MV-4-11 (cell line): Measurements from ENCODE around the gene IFT20.

Experiments
- DNase-seq: peaks from one replicate; lab custom pipeline; 2025; lab: John Stamatoyannopoulos, UW

IFT20 gene

GRCh38 chr17:28334666-28335200 is 539 bp downstream of the IFT20 start:
- DNase-seq, result no peak

DNA sequence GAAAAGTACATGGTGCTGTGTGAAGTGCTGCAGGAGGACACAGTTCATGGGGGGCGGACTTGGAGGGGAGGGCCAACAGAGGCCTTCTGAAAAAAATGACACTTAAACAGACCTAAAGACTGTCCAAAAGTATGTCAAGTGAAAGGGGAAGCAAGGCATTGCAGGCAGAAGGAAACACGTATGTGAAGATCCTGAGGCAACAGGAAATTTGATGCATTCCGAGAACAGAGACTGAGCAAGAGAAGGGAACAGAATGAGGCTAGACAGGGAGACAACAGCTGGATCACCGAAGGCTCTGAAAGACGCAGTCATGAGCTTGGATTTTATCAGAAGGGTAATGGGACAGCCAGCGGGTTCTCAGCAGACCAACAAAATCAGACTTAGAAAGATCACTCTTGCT is 1.1 kb downstream of the IFT20 start:
- peak; percentile 64 for DNase-seq

DNA sequence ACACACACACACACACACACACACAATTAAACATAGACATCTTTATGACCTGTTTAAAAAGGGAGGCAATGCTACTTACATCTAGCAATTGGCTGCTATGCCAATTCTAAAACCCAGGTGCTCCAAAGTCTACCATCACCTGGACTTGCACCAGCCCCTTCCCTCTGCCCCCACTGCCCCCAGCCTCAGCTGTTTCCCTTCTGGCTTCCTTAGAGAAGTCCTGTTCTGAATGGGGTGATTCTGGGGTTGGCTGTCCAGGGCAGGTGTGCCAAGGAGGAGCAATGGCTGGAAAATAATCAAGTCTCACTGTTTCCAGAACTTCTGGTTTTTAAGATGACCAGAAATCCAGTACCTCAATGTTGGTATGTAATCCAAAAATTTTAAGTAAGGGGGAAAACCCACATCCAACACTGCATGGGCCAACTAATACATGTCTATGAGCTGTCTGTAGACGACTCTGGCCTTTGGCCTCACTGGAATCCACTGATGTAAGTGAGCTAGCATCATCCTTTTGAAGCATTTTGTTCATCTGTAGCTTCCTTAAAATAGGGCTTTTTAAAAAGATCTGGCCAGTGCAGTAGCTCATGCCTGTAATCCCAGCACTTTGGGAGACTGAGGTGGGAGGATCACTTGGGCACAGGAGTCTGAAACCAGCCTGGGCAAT is 2.1 kb downstream of the IFT20 start:
- DNase-seq, result no peak

GRCh38 chr17:28331891-28332420 is 3.3 kb downstream of the IFT20 start:
- DNase-seq, result no peak

- DNase-seq, result no peak
These were observed 4.6 kb downstream of the IFT20 start for GRCh38 chr17:28330671-28331070.

DNA sequence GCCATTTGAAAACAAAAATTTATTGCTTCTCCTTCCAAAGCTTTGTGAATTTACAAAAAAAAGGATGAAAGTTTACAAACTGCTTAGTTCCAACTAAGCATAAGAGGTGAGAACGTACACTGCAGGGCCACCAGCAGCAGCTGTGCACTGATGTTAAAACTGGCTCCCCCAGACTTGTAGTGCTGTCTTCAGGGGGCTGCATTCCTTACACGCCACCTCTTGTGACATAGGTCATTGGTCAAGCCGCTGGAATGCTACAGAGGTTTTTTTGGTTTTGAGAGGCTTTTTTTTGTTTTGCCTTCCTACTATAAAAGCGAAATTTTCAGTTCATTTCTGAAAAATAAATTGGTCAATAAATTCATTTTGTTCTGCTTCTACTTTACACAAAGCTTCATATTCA is 6.9 kb downstream of the IFT20 start:
- no peak for DNase-seq

DNA sequence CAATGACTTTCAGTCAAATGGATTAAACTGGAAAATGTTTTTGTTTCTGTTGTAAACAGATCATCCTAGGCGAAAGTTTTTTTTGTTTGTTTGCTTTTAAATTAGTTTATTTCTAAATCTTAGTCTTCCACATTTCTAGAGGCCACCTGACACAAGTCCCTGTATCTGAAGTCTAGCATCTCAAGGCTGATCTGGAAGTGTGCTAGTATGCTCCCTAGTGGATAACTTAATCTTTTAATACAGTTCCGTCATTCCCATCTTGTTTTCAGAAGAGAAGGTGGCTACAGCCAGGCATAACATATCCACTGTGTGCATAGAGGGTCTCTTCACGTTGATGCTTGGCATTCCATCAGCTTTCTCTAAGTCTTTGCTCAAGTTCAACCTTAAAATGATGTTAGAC is 7.6 kb downstream of the IFT20 start:
- no peak for DNase-seq

GRCh38 chr17:28327031-28327607 is 8.2 kb downstream of the IFT20 start:
- no peak for DNase-seq

DNA sequence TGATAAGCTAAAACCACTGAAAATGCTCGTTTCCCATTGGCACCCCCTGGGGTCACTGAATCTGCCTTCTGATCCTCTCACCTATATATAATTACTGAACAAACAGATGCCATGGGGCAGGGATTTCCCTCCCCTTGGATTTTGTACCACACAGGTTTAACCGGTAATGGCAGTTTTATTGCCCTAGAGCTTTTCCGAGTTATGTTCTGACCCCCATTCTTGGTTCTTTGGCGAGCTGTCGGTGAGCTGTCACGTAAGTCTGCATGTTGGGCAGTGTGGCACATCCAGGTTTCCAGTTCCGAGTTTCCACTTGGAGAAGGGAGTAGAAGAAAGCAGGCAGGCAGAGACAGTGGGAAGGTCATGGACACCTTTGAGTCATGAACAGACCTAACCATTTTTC is 9.2 kb downstream of the IFT20 start:
- DNase-seq, result no peak

GRCh38 chr17:28325211-28325610 is 10.1 kb downstream of the IFT20 start:
- no peak for DNase-seq

DNA sequence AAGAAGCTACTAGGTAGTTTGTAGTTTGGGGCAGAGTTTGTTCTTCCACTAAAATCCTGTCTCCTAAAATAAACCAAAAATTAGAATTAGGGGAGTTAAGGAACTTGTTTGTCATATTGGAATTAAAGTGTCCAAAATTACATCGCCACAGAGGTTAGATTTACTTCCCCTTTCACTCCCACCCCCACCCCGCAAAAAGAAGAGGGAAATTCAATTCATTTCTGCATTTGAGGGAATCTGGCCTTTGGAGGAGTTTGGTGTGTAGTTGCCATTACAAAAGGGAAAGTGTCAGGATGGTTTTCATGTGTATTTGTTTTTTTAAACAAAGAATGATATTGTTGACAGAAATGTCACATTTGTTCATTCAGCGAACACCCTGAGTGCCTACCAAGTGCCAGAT is 10.5 kb downstream of the IFT20 start:
- peak; percentile 64 for DNase-seq

DNA sequence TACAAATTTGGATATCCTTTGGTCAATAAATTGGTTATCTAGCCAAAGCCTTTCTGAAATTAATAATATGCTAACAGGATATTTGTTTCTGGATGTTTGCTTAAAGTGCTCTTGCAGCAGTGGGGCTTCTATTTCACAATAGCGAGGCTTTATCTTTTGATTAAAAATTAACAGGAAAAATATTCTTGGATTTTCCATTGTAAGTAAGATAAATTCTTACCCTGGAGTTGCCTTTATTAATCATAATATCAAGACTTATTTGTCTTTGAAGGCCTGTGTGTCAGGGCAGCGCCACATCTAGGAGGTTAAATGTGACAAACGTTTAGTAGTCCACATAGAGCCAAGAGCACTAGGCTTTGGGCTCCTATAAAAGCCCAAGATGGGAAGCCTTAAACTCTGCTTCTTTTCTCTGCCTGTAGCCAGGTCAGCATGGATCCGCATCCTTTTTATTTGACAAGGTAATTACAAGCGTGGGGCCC is 11.0 kb downstream of the IFT20 start:
- DNase-seq, result no peak

DNA sequence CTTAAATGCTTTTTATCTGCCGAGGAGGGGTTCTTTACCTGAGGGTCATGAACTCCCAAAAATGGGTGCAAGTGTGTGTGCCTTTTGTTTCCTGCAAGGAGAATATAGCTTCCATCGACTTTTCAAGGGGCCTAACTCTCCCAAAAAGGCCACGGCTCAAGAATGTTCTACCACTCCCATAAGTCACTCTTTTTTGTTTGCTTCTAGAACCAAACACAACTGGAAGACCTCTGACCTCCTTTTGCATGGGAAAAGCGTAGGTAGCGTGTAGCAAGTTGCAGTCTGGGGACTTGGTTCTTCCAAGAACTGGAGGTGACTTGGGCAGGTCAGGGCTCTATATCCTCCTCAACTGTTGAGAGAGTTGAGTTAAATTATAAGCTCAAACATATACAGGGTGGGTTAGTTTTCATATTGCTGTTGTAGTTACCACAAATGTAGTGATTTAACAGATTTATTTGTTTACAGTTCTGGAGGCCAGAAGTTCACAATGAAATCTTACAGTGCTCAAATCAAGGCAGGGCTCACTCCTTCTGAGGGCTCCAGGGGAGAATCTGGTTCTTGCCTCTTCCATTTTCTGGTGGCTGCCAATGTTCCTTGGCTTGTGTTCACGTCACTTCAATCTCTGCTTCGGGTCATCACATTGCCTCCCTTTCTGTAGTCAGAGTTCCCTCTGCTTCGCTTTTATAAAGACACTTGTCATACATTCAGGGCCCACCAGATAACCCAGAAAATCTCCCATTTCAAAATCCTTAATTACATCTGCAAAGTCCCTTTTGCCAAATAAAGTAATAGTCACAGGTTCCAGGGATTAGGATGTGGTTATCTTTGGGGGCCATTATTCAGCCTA is 14.8 kb downstream of the IFT20 start:
- no peak for DNase-seq

DNA sequence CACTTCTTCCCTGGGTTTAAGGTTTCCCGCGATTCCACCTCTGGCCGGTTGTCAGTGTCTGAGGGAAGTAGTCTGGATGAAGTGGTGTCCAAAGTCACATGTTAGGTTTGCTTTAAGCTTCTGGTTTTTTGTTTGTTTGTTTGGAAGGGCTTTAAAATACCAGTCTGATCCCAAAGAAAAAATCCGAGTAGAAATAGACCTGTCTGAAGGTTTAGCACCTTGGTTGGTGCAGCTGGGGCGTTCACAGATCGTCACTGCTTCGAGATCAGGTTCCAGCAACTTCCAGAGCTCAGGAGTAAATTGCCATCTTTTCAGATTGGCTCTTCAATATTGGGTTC is 15.7 kb downstream of the IFT20 start:
- peak; percentile 34 for DNase-seq

GRCh38 chr17:28318759-28319597 is 16.3 kb downstream of the IFT20 start, which contains the start of gene TMEM97:
TSS of gene TMEM97 (plus strand) at chr17:28319200. CDS start at chr17:28319240, 40 bp downstream.
- DNase-seq, result peak; percentile 97

DNA sequence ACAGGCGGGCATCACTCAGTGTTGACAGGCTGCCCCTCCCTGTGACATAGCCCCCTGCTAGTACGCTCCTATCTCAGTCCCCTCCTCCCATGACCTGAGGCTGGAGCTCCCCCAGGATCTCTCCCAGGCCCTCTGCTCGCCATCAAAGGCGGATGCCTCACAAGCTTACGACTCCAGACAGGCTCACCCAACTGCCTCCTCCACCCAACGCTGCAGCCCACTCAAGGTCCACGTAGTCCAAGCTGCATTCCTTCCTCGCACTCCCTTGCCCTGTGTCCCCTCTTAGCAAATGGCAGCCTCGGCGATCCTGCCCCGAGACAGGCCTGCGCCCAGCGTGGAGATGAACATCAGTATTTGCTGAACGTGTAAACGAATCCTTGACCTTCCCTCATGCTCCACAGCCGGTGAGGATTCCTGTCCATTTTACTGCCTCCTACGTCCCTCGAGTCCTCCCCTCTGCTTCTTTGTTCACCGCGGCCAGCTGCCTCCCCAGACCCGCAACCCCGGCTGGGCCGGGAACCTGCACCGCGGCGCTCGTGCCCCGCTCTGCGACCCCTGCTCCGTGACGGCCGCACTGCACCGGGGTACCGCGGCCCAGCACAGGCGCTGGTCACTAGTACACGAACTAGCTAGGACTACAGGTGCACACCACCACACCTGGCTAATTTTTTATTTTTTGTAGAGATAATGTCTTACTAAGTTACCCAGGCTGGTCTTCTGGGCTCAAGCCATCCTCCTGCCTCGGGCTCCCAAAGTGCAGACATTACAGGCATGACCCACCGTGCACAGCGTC is 17.1 kb downstream of the IFT20 start:
- DNase-seq, result no peak

DNA sequence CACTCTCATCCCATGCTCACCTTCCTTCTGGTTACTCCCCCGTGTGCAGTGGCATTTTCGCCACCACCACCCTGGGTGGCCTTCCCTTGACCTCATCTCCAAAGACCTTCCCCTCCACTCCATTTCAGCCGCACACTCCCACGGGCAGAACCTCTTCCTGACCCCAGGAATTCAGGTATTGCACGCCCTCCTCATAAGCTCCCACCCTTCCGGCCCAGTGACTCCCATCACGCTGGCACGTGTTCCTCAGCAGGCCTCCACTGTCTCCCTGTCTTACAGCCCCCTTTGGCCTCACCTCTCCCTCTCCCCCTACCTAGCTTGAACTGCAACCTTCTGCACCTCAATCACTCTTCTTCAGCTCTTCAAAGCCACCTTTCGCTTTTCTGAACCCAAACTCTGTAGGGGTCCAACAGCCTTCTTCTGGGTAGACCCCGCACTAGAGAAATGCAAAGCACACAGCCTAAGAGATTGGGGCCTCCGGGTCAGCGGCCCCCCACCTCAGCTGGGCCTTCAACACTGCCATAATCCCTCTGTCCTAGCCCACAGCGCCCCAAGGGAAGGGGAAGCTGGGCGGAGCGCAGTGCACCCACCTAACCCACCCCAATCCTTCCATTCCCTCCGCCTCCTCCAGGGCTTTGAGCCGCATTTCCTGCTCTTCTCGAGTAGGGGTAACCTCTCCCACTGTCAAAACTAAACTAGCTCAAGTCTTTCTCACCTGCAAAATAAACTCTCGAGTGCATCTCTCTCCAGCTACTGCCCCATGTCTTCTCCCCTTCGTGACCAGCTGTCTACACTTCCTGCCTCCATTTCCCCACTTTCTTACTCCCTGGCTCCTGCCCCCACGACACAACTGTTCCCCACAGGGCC is 17.9 kb downstream of the IFT20 start:
- no peak for DNase-seq

- no peak for DNase-seq
These were observed 19.2 kb downstream of the IFT20 start for GRCh38 chr17:28315846-28316705.

- DNase-seq, result no peak
These were observed 21.4 kb downstream of the IFT20 start for GRCh38 chr17:28313841-28314240.
